ENCODE results near the gene COL15A1.

The COL15A1 gene

DNA sequence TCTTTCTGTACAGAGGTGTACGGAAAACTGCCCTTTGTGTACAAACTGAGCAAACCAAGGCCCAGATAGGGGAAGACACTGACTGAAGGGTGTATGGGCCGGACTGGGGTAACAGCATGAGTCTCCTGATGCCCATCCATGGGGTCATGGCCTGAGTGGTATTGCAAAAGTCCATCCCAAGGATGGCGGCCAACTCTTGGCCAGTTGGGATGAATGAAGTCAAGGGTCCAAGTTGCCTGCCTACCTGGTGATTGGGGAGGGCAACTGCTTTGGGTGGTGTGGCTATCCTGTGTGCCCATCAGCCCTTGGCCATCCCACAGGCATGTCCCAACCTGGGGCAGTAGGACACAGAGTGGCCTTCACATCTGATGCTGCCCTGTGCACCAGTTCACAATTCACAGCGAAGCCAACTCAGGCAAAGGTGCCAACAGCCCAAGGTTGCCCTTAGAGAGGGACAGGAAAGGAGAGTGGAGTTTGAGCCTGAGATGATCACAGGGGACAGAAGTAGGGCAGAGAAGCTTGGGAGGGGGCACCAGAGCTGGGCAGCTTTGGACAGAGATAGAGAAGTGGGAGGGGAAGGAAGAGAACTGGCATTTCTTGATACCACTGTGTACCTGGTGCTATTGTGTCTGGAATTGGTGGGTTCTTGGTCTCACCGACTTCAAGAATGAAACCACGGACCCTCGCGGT is 46.6 kb downstream of the COL15A1 start:
- H3K4me3 ChIP-seq (ENCODE audit: low read depth, low read length), result no peak overlapping the region
- TF ChIP-seq, protein P1, sequence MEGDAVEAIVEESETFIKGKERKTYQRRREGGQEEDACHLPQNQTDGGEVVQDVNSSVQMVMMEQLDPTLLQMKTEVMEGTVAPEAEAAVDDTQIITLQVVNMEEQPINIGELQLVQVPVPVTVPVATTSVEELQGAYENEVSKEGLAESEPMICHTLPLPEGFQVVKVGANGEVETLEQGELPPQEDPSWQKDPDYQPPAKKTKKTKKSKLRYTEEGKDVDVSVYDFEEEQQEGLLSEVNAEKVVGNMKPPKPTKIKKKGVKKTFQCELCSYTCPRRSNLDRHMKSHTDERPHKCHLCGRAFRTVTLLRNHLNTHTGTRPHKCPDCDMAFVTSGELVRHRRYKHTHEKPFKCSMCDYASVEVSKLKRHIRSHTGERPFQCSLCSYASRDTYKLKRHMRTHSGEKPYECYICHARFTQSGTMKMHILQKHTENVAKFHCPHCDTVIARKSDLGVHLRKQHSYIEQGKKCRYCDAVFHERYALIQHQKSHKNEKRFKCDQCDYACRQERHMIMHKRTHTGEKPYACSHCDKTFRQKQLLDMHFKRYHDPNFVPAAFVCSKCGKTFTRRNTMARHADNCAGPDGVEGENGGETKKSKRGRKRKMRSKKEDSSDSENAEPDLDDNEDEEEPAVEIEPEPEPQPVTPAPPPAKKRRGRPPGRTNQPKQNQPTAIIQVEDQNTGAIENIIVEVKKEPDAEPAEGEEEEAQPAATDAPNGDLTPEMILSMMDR (IDR thresholded peaks at IDR 0.05; ENCODE audit: low read depth, low read length, missing control alignments), result no peak
- no peak for DNase-seq (ENCODE audit: low read depth)
- in situ Hi-C loops (cut with HindIII; ENCODE audit: low sequenced_read_pairs), result loop anchor here (10.0 kb wide), 2 partner anchors 116 to 124 kb away; no protein-coding TSS in a partner anchor

DNA sequence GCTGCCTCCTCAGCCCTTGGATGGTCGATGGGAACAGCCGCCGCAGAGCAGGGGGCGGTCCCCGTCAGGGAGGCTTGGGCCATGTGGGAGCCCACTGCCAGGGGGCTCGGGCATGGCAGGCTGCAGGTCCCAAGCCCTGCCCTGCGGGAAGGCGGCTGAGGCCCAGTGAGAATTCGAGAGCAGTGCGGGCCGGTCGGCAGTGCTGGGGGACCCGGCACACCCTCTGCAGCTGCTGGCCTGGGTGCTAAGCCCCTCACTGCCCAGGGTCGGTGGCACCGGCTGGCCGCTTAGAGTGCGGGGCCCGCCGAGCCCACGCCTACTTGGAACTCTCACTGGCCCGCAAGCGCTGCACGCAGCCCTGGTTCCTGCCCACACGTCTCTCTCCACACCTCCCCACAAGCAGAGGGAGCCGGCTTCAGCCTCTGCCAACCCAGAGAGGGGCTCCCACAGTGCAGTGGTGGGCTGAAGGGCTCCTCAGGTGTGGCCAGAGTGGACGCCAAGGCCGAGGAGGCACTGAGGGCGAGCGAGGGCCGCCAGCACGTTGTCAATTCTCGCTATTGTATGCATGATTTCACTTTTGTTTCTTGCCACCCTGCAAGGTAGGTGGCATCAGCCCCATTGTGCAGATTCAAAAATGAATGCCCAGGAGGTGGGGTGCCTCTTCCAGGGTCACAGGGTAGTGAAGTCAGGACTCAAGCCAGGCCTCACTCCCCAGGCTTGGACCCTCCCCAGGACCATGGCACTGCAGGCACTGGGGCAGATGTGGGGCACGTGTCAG is 48.6 kb downstream of the COL15A1 start:
- no peak overlapping the region for H3K4me3 ChIP-seq (ENCODE audit: low read depth, low read length)
- in situ Hi-C loops (cut with HindIII; ENCODE audit: low sequenced_read_pairs), result loop anchor here (10.0 kb wide), 2 partner anchors 117 to 123 kb away; no protein-coding TSS in a partner anchor
- DNase-seq (ENCODE audit: low read depth), result no peak
- TF ChIP-seq, protein P1 (IDR thresholded peaks at IDR 0.05; ENCODE audit: low read depth, low read length, missing control alignments), result no peak

DNA sequence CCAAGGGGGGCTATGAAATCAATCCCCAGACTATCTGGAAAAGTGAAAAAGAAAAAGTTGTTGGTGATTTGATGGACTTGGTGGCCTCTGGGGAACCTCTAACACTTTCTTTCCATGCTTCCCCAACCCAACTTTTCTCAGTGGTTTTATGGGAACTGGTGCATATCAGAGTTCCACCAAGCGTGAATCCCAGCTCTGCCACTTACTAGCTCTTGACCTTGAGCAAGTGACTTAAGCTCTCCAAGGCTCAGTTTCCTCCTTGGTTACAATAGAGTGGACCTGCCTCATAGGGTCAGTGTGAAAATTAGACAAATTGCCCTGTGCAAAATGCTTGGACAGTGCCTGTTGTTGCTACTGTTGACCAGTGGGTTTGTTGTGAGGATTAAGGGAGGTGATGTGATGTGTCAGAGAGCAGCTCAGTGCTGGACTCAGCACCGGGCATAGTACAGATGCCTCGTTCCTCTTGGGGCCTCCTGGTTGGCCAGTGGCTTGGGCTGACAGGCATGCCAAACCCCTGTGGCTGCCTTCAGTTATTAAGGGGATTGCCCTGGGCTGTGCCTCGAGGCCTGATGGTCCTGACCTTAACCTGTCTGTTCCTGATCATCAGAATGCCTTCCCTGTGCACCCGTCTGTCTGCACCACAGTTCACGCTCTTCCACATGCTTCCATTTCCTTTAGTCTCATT is 49.3 kb downstream of the COL15A1 start:
- no peak overlapping the region for H3K4me3 ChIP-seq (ENCODE audit: low read depth, low read length)
- in situ Hi-C loops (cut with HindIII; ENCODE audit: low sequenced_read_pairs), result loop anchor here (10.0 kb wide), 2 partner anchors 118 to 122 kb away; no protein-coding TSS in a partner anchor
- TF ChIP-seq, protein P1 (IDR thresholded peaks at IDR 0.05; ENCODE audit: low read depth, low read length, missing control alignments), result no peak
- no peak for DNase-seq (ENCODE audit: low read depth)

DNA sequence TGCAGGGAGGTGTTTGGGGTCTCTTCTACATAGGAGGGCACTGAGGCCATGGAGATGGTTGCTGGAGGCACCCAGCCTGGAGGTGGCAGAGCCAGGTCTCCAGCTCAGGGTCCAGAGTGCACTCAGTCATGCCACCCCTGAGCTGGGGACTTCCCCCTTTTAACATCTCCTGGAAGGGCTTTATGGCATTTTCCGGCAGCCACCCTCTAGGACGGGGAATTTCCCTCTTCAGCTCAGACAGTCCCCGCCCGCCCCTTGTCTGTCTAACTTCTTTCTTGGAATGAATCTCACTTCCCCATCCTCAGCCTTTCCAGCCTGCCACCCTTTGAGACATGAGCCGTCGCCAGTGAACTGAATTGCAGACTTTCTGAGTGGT is 49.9 kb downstream of the COL15A1 start:
- TF ChIP-seq, protein P1 (IDR thresholded peaks at IDR 0.05; ENCODE audit: low read depth, low read length, missing control alignments), result no peak
- DNase-seq (ENCODE audit: low read depth), result no peak
- in situ Hi-C loops (cut with HindIII; ENCODE audit: low sequenced_read_pairs), result loop anchor here (10.0 kb wide), 2 partner anchors 119 to 121 kb away; no protein-coding TSS in a partner anchor
- no peak overlapping the region for H3K4me3 ChIP-seq (ENCODE audit: low read depth, low read length)

DNA sequence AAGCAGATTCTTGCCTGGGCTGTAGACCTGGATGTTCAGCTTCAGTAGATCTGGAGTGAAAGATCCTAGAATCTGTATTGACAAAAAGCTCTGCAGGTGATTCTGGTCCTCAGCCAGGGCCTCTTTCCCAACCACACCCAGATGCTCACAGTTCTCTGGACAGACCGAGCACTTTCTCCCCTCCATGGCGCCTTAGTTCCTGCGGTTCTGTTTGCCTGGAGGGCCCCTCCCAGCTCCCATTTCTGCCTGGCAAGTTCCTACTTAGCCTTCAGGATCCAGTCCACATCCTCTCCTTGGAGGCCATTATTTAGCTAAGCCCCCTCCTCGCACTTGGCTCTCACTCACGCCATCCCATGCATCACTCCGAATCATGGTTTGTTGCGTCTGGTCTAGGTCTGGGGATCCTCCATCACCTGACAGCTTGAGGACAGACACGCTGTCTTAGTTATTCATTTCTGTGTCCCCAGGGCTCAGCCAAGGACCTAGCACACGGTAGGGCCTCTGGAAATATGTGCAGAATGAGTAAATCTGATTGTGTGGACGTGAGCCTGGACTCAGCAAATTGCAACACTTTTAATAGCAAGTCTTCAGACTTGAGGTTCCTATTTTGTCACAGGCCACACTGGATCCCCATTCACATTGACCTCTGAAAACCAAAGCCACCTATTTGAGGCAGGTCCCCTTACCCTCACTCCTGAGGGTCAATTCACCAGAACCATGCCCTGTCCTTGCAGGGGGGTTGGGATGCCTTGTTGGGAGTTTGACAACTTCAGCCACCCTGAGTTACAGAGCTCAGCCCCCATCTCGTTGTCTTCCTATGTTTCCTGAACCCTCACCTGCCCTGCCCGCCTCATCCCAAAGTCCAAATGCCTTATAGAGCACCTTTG is 50.7 kb downstream of the COL15A1 start:
- no peak overlapping the region for H3K4me3 ChIP-seq (ENCODE audit: low read depth, low read length)
- no peak for DNase-seq (ENCODE audit: low read depth)
- TF ChIP-seq, protein P1 (IDR thresholded peaks at IDR 0.05; ENCODE audit: low read depth, low read length, missing control alignments), result no peak
- in situ Hi-C loops (cut with HindIII; ENCODE audit: low sequenced_read_pairs), result loop anchor here (10.0 kb wide), 2 partner anchors 120 kb away; no protein-coding TSS in a partner anchor
